Activated naive CD4-positive, alpha-beta T cell treated with anti-CD3 and anti-CD28 coated beads, Interleukin-2, amount 10 ng/mL, durations not matched to agents 7 days and 5 days (primary cell): ENCODE results near the gene OR13H1.
"Not testable (repeated sequence)": the region's sequence is repeated elsewhere in the genome, so short reads cannot be mapped to it uniquely, and the experiment has no call there.

Experiments
- CTCF ChIA-PET: fragments of 350-600 bp; sonication (Branson Sonifier 250); formaldehyde crosslinking; loops from one replicate; lab custom pipeline; 2021; ENCODE audit warnings: antibody characterized with exemption; lab: Charles Lee
- DNase-seq: peaks from one replicate; pipeline ENCODE4 v3.0.0-alpha.2; 2020
- H3K27ac Mint-ChIP-seq: one replicate; pipeline ENCODE4 v1.8.0; 2021; ENCODE audit warnings: mild to moderate bottlenecking, moderate library complexity, mixed read lengths
- H3K27me3 Mint-ChIP-seq: one replicate; pipeline ENCODE4 v1.8.0; 2021; ENCODE audit warnings: mild to moderate bottlenecking, mixed read lengths
- H3K36me3 Mint-ChIP-seq: one replicate; pipeline ENCODE4 v1.8.0; 2021; ENCODE audit warnings: mixed read lengths
- H3K4me1 Mint-ChIP-seq: one replicate; pipeline ENCODE4 v1.8.0; 2021; ENCODE audit warnings: mixed read lengths
- H3K4me3 Mint-ChIP-seq: one replicate; pipeline ENCODE4 v1.8.0; 2021; ENCODE audit warnings: mild to moderate bottlenecking, moderate library complexity, mixed read lengths
- H3K9me3 Mint-ChIP-seq: one replicate; pipeline ENCODE4 v1.8.0; 2021; ENCODE audit warnings: mixed read lengths

OR13H1 gene

GRCh38 chrX:131543774-131544173 is at the start of gene OR13H1:
Gene OR13H1 (plus strand): TSS chrX:131544074. CDS start chrX:131544074, 0 bp downstream.
- H3K4me3 Mint-ChIP-seq: no peak within 1 kb of the TSS
- no peak for DNase-seq
- H3K4me1 Mint-ChIP-seq: no peaks in the 10 kb centered on the region
- H3K27me3 Mint-ChIP-seq: no peaks in the 10 kb centered on the region
- no peaks in the 10 kb centered on the region for H3K9me3 Mint-ChIP-seq
- CTCF ChIA-PET: no interaction called here
- no peak within 1 kb of the TSS for H3K27ac Mint-ChIP-seq
- H3K36me3 Mint-ChIP-seq: no peaks in the 10 kb centered on the region

- CTCF ChIA-PET, H3K9me3 Mint-ChIP-seq, H3K36me3 Mint-ChIP-seq, H3K27me3 Mint-ChIP-seq, H3K27ac Mint-ChIP-seq, DNase-seq, H3K4me3 Mint-ChIP-seq, H3K4me1 Mint-ChIP-seq: not testable (repeated sequence)
Measured at GRCh38 chrX:131501556-131501955, 42.3 kb upstream of the OR13H1 start.

- Mint-ChIP-seq H3K36me3 (no peaks in the 10 kb centered on the region), H3K9me3 (no peaks in the 10 kb centered on the region), H3K4me1 (no peaks in the 10 kb centered on the region), H3K4me3 (no peak overlapping the region), H3K27me3 (no peaks in the 10 kb centered on the region), H3K27ac (no peak overlapping the region)
- CTCF ChIA-PET: no interaction called here
- DNase-seq: no peak
Measured at GRCh38 chrX:131513159-131513914, 30.5 kb upstream of the OR13H1 start.

- H3K27ac Mint-ChIP-seq: no peak overlapping the region
- H3K9me3 Mint-ChIP-seq: no peaks in the 10 kb centered on the region
Measured at GRCh38 chrX:131521824-131522223, 22.1 kb upstream of the OR13H1 start.

GRCh38 chrX:131544218-131544617 is 344 bp downstream of the OR13H1 start:
- H3K36me3 Mint-ChIP-seq: no peaks in the 10 kb centered on the region
- no peak for DNase-seq
- no peak overlapping the region for H3K27ac Mint-ChIP-seq
- no peaks in the 10 kb centered on the region for H3K9me3 Mint-ChIP-seq
- no peaks in the 10 kb centered on the region for H3K27me3 Mint-ChIP-seq
- no peaks in the 10 kb centered on the region for H3K4me1 Mint-ChIP-seq
- CTCF ChIA-PET: no interaction called here
- H3K4me3 Mint-ChIP-seq: no peak overlapping the region

More at GRCh38 chrX:131521824-131522223, 22.1 kb upstream of the OR13H1 start:
- CTCF ChIA-PET: no interaction called here
- Mint-ChIP-seq H3K36me3 (no peaks in the 10 kb centered on the region), H3K4me3 (no peak overlapping the region), H3K27me3 (no peaks in the 10 kb centered on the region), H3K4me1 (no peaks in the 10 kb centered on the region)
- DNase-seq: no peak

GRCh38 chrX:131549011-131549410 is 5.1 kb downstream of the OR13H1 start:
- Mint-ChIP-seq H3K36me3 (no peaks in the 10 kb centered on the region), H3K27me3 (no peaks in the 10 kb centered on the region), H3K4me3 (no peak overlapping the region), H3K27ac (no peak overlapping the region), H3K9me3 (no peaks in the 10 kb centered on the region), H3K4me1 (no peaks in the 10 kb centered on the region)
- CTCF ChIA-PET: no interaction called here
- no peak for DNase-seq

- H3K4me1 Mint-ChIP-seq, H3K9me3 Mint-ChIP-seq, H3K27ac Mint-ChIP-seq, H3K36me3 Mint-ChIP-seq, H3K27me3 Mint-ChIP-seq, CTCF ChIA-PET, H3K4me3 Mint-ChIP-seq, DNase-seq: not testable (repeated sequence)
Measured at GRCh38 chrX:131552453-131552852, 8.6 kb downstream of the OR13H1 start.

GRCh38 chrX:131558562-131558961 is 14.7 kb downstream of the OR13H1 start:
- DNase-seq: no peak
- Mint-ChIP-seq H3K4me1 (no peaks in the 10 kb centered on the region), H3K27ac (no peak overlapping the region), H3K27me3 (no peaks in the 10 kb centered on the region), H3K36me3 (no peaks in the 10 kb centered on the region), H3K4me3 (no peak overlapping the region), H3K9me3 (no peaks in the 10 kb centered on the region)
- CTCF ChIA-PET: no interaction called here

- Mint-ChIP-seq H3K27me3 (no peaks in the 10 kb centered on the region), H3K36me3 (no peaks in the 10 kb centered on the region), H3K9me3 (no peaks in the 10 kb centered on the region), H3K4me1 (no peaks in the 10 kb centered on the region), H3K4me3 (no peak overlapping the region), H3K27ac (no peak overlapping the region)
- CTCF ChIA-PET: no interaction called here
- DNase-seq: no peak
Measured at GRCh38 chrX:131564553-131565229, 20.8 kb downstream of the OR13H1 start.

GRCh38 chrX:131565909-131566308 is 22.0 kb downstream of the OR13H1 start:
- no peak overlapping the region for H3K4me3 Mint-ChIP-seq
- H3K27ac Mint-ChIP-seq: no peak overlapping the region
- no peaks in the 10 kb centered on the region for H3K4me1 Mint-ChIP-seq
- no peak for DNase-seq
- H3K36me3 Mint-ChIP-seq: no peaks in the 10 kb centered on the region
- H3K27me3 Mint-ChIP-seq: no peaks in the 10 kb centered on the region
- CTCF ChIA-PET: no interaction called here
- no peaks in the 10 kb centered on the region for H3K9me3 Mint-ChIP-seq

GRCh38 chrX:131571348-131571747 is 27.5 kb downstream of the OR13H1 start:
- Mint-ChIP-seq H3K4me3 (no peak overlapping the region), H3K9me3 (no peaks in the 10 kb centered on the region), H3K4me1 (no peaks in the 10 kb centered on the region), H3K27me3 (no peaks in the 10 kb centered on the region), H3K27ac (no peak overlapping the region), H3K36me3 (no peaks in the 10 kb centered on the region)
- CTCF ChIA-PET: no interaction called here
- no peak for DNase-seq

- Mint-ChIP-seq H3K4me3 (no peak overlapping the region), H3K36me3 (no peaks in the 10 kb centered on the region), H3K27ac (no peak overlapping the region), H3K9me3 (no peaks in the 10 kb centered on the region), H3K4me1 (no peaks in the 10 kb centered on the region), H3K27me3 (no peaks in the 10 kb centered on the region)
- DNase-seq: no peak
- CTCF ChIA-PET: no interaction called here
Measured at GRCh38 chrX:131572372-131573014, 28.6 kb downstream of the OR13H1 start.

- DNase-seq: no peak
- no peaks in the 10 kb centered on the region for H3K9me3 Mint-ChIP-seq
- H3K4me1 Mint-ChIP-seq: no peaks in the 10 kb centered on the region
- H3K4me3 Mint-ChIP-seq: no peak overlapping the region
- H3K27me3 Mint-ChIP-seq: no peaks in the 10 kb centered on the region
- H3K27ac Mint-ChIP-seq: no peak overlapping the region
- CTCF ChIA-PET: no interaction called here
- H3K36me3 Mint-ChIP-seq: no peaks in the 10 kb centered on the region
Measured at GRCh38 chrX:131577413-131577812, 33.5 kb downstream of the OR13H1 start.

- Mint-ChIP-seq H3K4me3 (no peak overlapping the region), H3K27me3 (no peaks in the 10 kb centered on the region), H3K4me1 (no peaks in the 10 kb centered on the region), H3K9me3 (no peaks in the 10 kb centered on the region), H3K36me3 (no peaks in the 10 kb centered on the region), H3K27ac (no peak overlapping the region)
- no peak for DNase-seq
- CTCF ChIA-PET: no interaction called here
Measured at GRCh38 chrX:131577999-131578734, 34.3 kb downstream of the OR13H1 start.
